ENCODE measurements around the gene SLC39A5. TPM values are rescaled to one million over a fixed set of nuclear protein-coding genes. Genes with fewer than 3 reads are reported as not detected.

SLC39A5 gene
- total RNA-seq, 2 experiments from 2014 or later, result 0.76 to 1.2 TPM

- CTCF ChIA-PET (ENCODE audit: unreplicated experiment), result no interaction called here
- H2AFZ ChIP-seq (ENCODE audit: low read length), result no peak overlapping the region
- no TSS peak for BruUV-seq (replicated peaks)
- H3K27ac ChIP-seq (ENCODE audit: low read depth, low read length, poor library complexity, severe bottlenecking), result no peak overlapping the region
- POLR2A ChIA-PET, result no interaction called here
- no peaks in the 10 kb centered on the region for H4K20me1 ChIP-seq (ENCODE audit: insufficient read depth, low read length)
- peaks cover 28% of the 10 kb centered on the region; the same call in 1 of the 2 replicates for H3K36me3 ChIP-seq (ENCODE audit: insufficient read depth, low read length)
- TF ChIP-seq CTCF (conservative IDR thresholded peaks at IDR 0.05; ENCODE audit: low read length) (no peak), EZH2phosphoT487 (IDR thresholded peaks at IDR 0.05; ENCODE audit: borderline replicate concordance, low read depth, low read length) (no peak)
- H3K4me2 ChIP-seq (ENCODE audit: low read length), result no peak overlapping the region
- no peak for DNase-seq (ENCODE audit: low spot score)
- no peaks in the 10 kb centered on the region for H3K4me1 ChIP-seq (ENCODE audit: insufficient read depth, low read length, poor library complexity, severe bottlenecking)
- H3K9me3 ChIP-seq (ENCODE audit: low read length), result no peaks in the 10 kb centered on the region
- no peaks in the 10 kb centered on the region for H3K79me2 ChIP-seq (ENCODE audit: insufficient read depth, low read depth, low read length)
- no peaks in the 10 kb centered on the region for H3K9me2 ChIP-seq (ENCODE audit: insufficient read depth, low read length)
- intact Hi-C loops (cut with micrococcal nuclease; ENCODE audit: unreplicated experiment), result no loop called here
- no peak overlapping the region for H3K4me3 ChIP-seq (ENCODE audit: low read depth, low read length, poor library complexity, severe bottlenecking)
Observed at GRCh38 chr12:56236985-56237384, 7.1 kb downstream of the SLC39A5 start.

- no peak overlapping the region for H3K27ac ChIP-seq (ENCODE audit: low read depth, low read length, poor library complexity, severe bottlenecking)
- no peak overlapping the region for H2AFZ ChIP-seq (ENCODE audit: low read length)
- H3K9me3 ChIP-seq (ENCODE audit: low read length), result no peaks in the 10 kb centered on the region
- intact Hi-C loops (cut with micrococcal nuclease; ENCODE audit: unreplicated experiment), result no loop called here
- CTCF ChIA-PET (ENCODE audit: unreplicated experiment), result no interaction called here
- no peak overlapping the region for H3K4me3 ChIP-seq (ENCODE audit: low read depth, low read length, poor library complexity, severe bottlenecking)
- POLR2A ChIA-PET, result no interaction called here
- H3K4me1 ChIP-seq (ENCODE audit: insufficient read depth, low read length, poor library complexity, severe bottlenecking), result peaks cover 2% of the 10 kb centered on the region
- no peaks in the 10 kb centered on the region for H3K79me2 ChIP-seq (ENCODE audit: insufficient read depth, low read depth, low read length)
- H3K4me2 ChIP-seq (ENCODE audit: low read length), result no peak overlapping the region
- no peaks in the 10 kb centered on the region for H4K20me1 ChIP-seq (ENCODE audit: insufficient read depth, low read length)
- DNase-seq (ENCODE audit: low spot score), result no peak
- H3K9me2 ChIP-seq (ENCODE audit: insufficient read depth, low read length), result no peaks in the 10 kb centered on the region
- H3K36me3 ChIP-seq (ENCODE audit: insufficient read depth, low read length), result peaks cover 34% of the 10 kb centered on the region
- no TSS peak for BruUV-seq (replicated peaks)
- no peak for TF ChIP-seq EZH2phosphoT487 (IDR thresholded peaks at IDR 0.05; ENCODE audit: borderline replicate concordance, low read depth, low read length)
- TF ChIP-seq CTCF (conservative IDR thresholded peaks at IDR 0.05; ENCODE audit: low read length), result no peak
Observed at GRCh38 chr12:56237552-56237951, 7.7 kb downstream of the SLC39A5 start.

GRCh38 chr12:56241424-56242303, 11.8 kb downstream of the SLC39A5 start:
- TF ChIP-seq EZH2phosphoT487 (IDR thresholded peaks at IDR 0.05; ENCODE audit: borderline replicate concordance, low read depth, low read length), result no peak
- TF ChIP-seq CTCF (conservative IDR thresholded peaks at IDR 0.05; ENCODE audit: low read length), result no peak
- H3K27ac ChIP-seq (ENCODE audit: low read depth, low read length, poor library complexity, severe bottlenecking), result no peak overlapping the region
- intact Hi-C loops (cut with micrococcal nuclease; ENCODE audit: unreplicated experiment), result no loop called here
- H3K4me2 ChIP-seq (ENCODE audit: low read length), result no peak overlapping the region
- peaks cover 67% of the 10 kb centered on the region for H3K36me3 ChIP-seq (ENCODE audit: insufficient read depth, low read length)
- H2AFZ ChIP-seq (ENCODE audit: low read length), result no peak overlapping the region
- H4K20me1 ChIP-seq (ENCODE audit: insufficient read depth, low read length), result no peaks in the 10 kb centered on the region
- H3K9me3 ChIP-seq (ENCODE audit: low read length), result no peaks in the 10 kb centered on the region
- H3K4me1 ChIP-seq (ENCODE audit: insufficient read depth, low read length, poor library complexity, severe bottlenecking), result peaks cover 5% of the 10 kb centered on the region
- H3K4me3 ChIP-seq (ENCODE audit: low read depth, low read length, poor library complexity, severe bottlenecking), result no peak overlapping the region
- CTCF ChIA-PET (ENCODE audit: unreplicated experiment), result no interaction called here
- POLR2A ChIA-PET, result interaction anchor here (1.3 kb wide), 1 partner anchor 34 kb away, joined by 3 read pairs; no protein-coding TSS in a partner anchor
- TSS peak; percentile 39 for BruUV-seq (replicated peaks)
- no peaks in the 10 kb centered on the region for H3K79me2 ChIP-seq (ENCODE audit: insufficient read depth, low read depth, low read length)
- no peak for DNase-seq (ENCODE audit: low spot score)
- H3K9me2 ChIP-seq (ENCODE audit: insufficient read depth, low read length), result no peaks in the 10 kb centered on the region
